ENCODE data around the gene FAM177A1. TPM values are rescaled to one million over a fixed set of nuclear protein-coding genes. Genes with fewer than 3 reads are reported as not detected.

The FAM177A1 gene
- total and polyA plus RNA-seq, 10 donors = 17.5 to 47.0 (median 25.6) TPM

DNA sequence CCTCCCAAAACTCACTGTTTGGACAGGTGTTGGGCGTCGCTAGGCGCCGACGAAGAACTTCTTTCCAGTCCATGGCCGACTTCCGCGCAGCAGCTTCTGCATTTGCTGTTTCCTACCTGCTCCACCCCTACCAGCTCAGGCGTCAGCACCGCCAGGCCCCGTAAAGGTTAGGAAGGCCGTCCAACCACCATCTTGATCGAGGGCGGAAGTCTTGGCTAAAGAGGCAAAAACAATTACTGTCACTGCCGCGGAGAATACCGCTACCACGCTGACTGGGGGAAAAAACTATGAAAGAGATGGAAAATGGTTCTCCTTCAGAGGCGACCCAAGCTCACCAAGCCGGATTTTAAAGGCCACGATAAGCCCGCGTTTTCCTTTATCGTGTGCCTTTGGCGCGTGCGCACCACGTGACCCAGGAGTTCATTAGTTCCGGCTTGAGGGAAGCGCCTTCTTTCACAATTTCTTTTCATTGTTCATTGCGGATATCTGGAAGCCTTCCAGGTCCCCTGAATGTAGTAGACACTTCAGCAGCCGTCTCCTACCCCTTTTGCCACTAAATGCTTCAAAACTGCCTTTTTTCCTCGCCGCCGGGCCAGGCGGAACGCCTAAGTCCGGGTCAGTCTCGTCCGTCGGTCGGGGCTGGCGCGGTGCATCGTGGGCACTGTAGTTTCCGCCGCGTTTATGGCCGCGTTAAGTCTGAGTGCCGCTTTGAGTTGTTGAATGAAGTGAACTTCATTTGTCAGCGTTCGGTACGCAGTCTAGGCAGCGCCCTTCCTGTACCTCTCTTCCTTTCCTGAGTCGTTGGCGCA, 76.0 kb downstream of the FAM177A1 start, which contains the start of the genes PPP2R3C and PRORP:
TSS of gene PPP2R3C (minus strand) at position 104 of the 809 bp plus-strand sequence. CDS start at position 73, 31 bp downstream.
TSS of gene PRORP (plus strand) at position 666 of the 809 bp plus-strand sequence. CDS start 694 bp downstream, outside the sequence.
- DNase-seq = peak; percentile 98
- TF ChIP-seq POLR2AphosphoS5 (IDR thresholded peaks at IDR 0.05) = peak; percentile 82 to 92 (median 90)
- TF ChIP-seq, protein P1, sequence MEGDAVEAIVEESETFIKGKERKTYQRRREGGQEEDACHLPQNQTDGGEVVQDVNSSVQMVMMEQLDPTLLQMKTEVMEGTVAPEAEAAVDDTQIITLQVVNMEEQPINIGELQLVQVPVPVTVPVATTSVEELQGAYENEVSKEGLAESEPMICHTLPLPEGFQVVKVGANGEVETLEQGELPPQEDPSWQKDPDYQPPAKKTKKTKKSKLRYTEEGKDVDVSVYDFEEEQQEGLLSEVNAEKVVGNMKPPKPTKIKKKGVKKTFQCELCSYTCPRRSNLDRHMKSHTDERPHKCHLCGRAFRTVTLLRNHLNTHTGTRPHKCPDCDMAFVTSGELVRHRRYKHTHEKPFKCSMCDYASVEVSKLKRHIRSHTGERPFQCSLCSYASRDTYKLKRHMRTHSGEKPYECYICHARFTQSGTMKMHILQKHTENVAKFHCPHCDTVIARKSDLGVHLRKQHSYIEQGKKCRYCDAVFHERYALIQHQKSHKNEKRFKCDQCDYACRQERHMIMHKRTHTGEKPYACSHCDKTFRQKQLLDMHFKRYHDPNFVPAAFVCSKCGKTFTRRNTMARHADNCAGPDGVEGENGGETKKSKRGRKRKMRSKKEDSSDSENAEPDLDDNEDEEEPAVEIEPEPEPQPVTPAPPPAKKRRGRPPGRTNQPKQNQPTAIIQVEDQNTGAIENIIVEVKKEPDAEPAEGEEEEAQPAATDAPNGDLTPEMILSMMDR (IDR thresholded peaks at IDR 0.05 in 8 of 11, conservative IDR thresholded peaks at IDR 0.05 in 3 of 11) = peak in 1 of 11 experiments; percentile 26
- peak in 2 of 3 donors; percentile 64 to 78 for TF ChIP-seq POLR2A (IDR thresholded peaks at IDR 0.05)
- Histone ChIP-seq H3K4me1 (peaks cover 20 to 88% (median 67%) of the 10 kb centered on the region in 6 donors), H3K36me3 (peaks cover 0 to 24% (median 3%) of the 10 kb centered on the region in 6 donors), H3K27me3 (replicated peaks in 1 of 7) (no peaks in the 10 kb centered on the region), H3K4me3 (peak within 1 kb of the TSS; percentile 63 to 85 (median 70)), H3K9me3 (no peaks in the 10 kb centered on the region), H3K27ac (peak within 1 kb of the TSS; percentile 92 to 99 (median 95))
- intact Hi-C loops (cut with DNase I; ENCODE audit: low total_unique reads) = no loop called here
- 0 to 1% (median 0%) methylated on average over 53 to 57 of the region's 57 CpGs for WGBS, 5 donors

DNA sequence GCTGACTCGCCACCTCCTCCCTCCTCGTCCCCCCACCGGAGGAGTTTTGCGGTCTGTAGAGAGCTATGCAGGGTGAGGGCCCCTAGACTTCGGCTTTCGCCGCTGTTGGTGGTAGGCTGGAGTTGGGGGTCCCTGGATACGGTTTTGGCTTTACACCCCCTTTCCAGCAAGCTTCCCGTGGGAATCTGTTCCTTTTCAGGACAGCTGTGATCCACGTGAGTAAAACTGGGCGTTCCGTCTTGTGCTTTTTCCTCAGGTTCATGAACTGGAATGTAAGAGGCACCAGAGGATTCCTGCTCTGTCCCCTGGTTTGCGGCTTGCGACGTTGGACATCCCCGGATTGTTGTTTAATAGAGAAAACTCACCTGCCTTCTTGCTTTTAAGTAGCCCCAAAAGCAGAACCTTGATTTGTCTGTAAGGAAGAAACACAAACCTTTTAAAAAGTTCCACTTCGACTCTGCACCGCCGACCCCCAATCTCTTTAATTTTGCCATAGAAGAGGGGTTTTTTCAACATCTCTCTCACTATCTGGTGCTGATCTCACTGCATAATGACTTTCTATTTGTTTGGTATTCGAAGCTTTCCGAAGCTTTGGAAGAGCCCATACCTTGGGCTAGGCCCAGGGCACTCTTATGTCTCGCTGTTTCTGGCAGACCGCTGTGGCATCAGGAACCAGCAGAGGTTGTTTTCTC, 76.8 kb downstream of the FAM177A1 start:
- H3K27me3 ChIP-seq (replicated peaks in 1 of 7) = no peaks in the 10 kb centered on the region
- peak; percentile 79 for DNase-seq
- peaks cover 0 to 28% (median 6%) of the 10 kb centered on the region in 6 donors for H3K36me3 ChIP-seq
- peak overlapping the region; percentile 92 to 99 (median 95) for H3K27ac ChIP-seq
- 4 to 7% (median 6%) methylated on average over 23 of the region's 23 CpGs for WGBS, 5 donors
- no peaks in the 10 kb centered on the region for H3K9me3 ChIP-seq
- TF ChIP-seq POLR2A (IDR thresholded peaks at IDR 0.05) = no peak
- no peak for TF ChIP-seq POLR2AphosphoS5 (IDR thresholded peaks at IDR 0.05)
- TF ChIP-seq, protein P1 (IDR thresholded peaks at IDR 0.05 in 8 of 11, conservative IDR thresholded peaks at IDR 0.05 in 3 of 11) = no peak
- H3K4me1 ChIP-seq = peaks cover 20 to 88% (median 64%) of the 10 kb centered on the region in 6 donors
- peak overlapping the region; percentile 63 to 85 (median 70) for H3K4me3 ChIP-seq
- intact Hi-C loops (cut with DNase I; ENCODE audit: low total_unique reads) = no loop called here

DNA sequence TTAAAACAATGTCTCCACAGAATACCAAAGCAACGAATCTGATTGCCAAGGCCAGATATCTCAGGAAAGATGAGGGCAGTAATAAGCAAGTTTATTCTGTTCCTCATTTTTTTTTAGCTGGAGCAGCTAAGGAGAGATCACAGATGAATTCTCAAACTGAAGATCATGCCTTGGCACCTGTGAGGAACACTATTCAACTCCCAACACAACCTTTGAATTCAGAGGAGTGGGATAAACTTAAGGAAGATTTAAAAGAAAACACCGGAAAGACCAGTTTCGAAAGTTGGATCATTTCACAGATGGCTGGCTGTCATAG, 77.3 kb downstream of the FAM177A1 start:
- H3K36me3 ChIP-seq = peaks cover 0 to 33% (median 7%) of the 10 kb centered on the region in 6 donors
- no peaks in the 10 kb centered on the region for H3K27me3 ChIP-seq (replicated peaks in 1 of 7)
- intact Hi-C loops (cut with DNase I; ENCODE audit: low total_unique reads) = no loop called here
- peaks cover 20 to 88% (median 62%) of the 10 kb centered on the region in 6 donors for H3K4me1 ChIP-seq
- peak overlapping the region in 7 of 8 donors; percentile 92 to 99 (median 96) for H3K27ac ChIP-seq
- TF ChIP-seq, protein P1 (IDR thresholded peaks at IDR 0.05 in 8 of 11, conservative IDR thresholded peaks at IDR 0.05 in 3 of 11) = no peak
- TF ChIP-seq POLR2AphosphoS5 (IDR thresholded peaks at IDR 0.05) (no peak), POLR2A (IDR thresholded peaks at IDR 0.05) (no peak)
- H3K9me3 ChIP-seq = no peaks in the 10 kb centered on the region
- DNase-seq = no peak
- H3K4me3 ChIP-seq = peak overlapping the region in 7 of 8 donors; percentile 63 to 76 (median 70)
- WGBS, 5 donors = 31 to 50% (median 48%) methylated on average over 3 of the region's 3 CpGs

All from spleen (tissue), 11 donors.